GM18505 (cell line): ENCODE results near the gene PAQR5.

Experiments
- ATAC-seq: cut with Tn5 transposase; IDR thresholded peaks from one replicate; pipeline ENCODE4 v1.9.1; 2021; ENCODE audit not compliant: unreplicated experiment
- POLR2A ChIP-seq: IDR thresholded peaks from 4 replicates; pipeline ENCODE4 v1.6.1; 2011; ENCODE audit warnings: borderline replicate concordance; ENCODE audit not compliant: insufficient read depth, insufficient read length; ENCODE audit errors: extremely low read depth

The PAQR5 gene

GRCh38 chr15:69340243-69340900, 41.7 kb downstream of the PAQR5 start:
- TF ChIP-seq POLR2A = no peak
- ATAC-seq = no peak

- no peak for TF ChIP-seq POLR2A
Observed at GRCh38 chr15:69341356-69341755, 42.6 kb downstream of the PAQR5 start.

GRCh38 chr15:69342460-69343076, 43.9 kb downstream of the PAQR5 start:
- ATAC-seq = no peak
- no peak for TF ChIP-seq POLR2A

More at GRCh38 chr15:69341356-69341755, 42.6 kb downstream of the PAQR5 start:
- ATAC-seq = no peak

- no peak for TF ChIP-seq POLR2A
Observed at GRCh38 chr15:69343133-69343532, 44.4 kb downstream of the PAQR5 start.

GRCh38 chr15:69344238-69344637, 45.5 kb downstream of the PAQR5 start:
- TF ChIP-seq POLR2A = no peak
- ATAC-seq = no peak

More at GRCh38 chr15:69343133-69343532, 44.4 kb downstream of the PAQR5 start:
- ATAC-seq = no peak

- no peak for ATAC-seq
- TF ChIP-seq POLR2A = no peak
Observed at GRCh38 chr15:69346112-69346511, 47.4 kb downstream of the PAQR5 start.

GRCh38 chr15:69351333-69351732, 52.6 kb downstream of the PAQR5 start:
- no peak for ATAC-seq
- TF ChIP-seq POLR2A = no peak

- TF ChIP-seq POLR2A = no peak
- ATAC-seq = no peak
Observed at GRCh38 chr15:69351884-69352283, 53.2 kb downstream of the PAQR5 start.

GRCh38 chr15:69357773-69358771, 59.4 kb downstream of the PAQR5 start:
- no peak for ATAC-seq
- TF ChIP-seq POLR2A = no peak

- no peak for ATAC-seq
- TF ChIP-seq POLR2A = no peak
Observed at GRCh38 chr15:69358850-69359249, 60.1 kb downstream of the PAQR5 start.

GRCh38 chr15:69359722-69360121, 61.0 kb downstream of the PAQR5 start:
- no peak for TF ChIP-seq POLR2A
- no peak for ATAC-seq

GRCh38 chr15:69360642-69361041, 61.9 kb downstream of the PAQR5 start:
- no peak for TF ChIP-seq POLR2A
- no peak for ATAC-seq

GRCh38 chr15:69367236-69367635, 68.5 kb downstream of the PAQR5 start:
- TF ChIP-seq POLR2A = no peak
- no peak for ATAC-seq
